ENCODE results near the gene RNASE2.
"Not testable (repeated sequence)": the region's sequence is repeated elsewhere in the genome, so short reads cannot be mapped to it uniquely, and the experiment has no call there.

The RNASE2 gene

DNA sequence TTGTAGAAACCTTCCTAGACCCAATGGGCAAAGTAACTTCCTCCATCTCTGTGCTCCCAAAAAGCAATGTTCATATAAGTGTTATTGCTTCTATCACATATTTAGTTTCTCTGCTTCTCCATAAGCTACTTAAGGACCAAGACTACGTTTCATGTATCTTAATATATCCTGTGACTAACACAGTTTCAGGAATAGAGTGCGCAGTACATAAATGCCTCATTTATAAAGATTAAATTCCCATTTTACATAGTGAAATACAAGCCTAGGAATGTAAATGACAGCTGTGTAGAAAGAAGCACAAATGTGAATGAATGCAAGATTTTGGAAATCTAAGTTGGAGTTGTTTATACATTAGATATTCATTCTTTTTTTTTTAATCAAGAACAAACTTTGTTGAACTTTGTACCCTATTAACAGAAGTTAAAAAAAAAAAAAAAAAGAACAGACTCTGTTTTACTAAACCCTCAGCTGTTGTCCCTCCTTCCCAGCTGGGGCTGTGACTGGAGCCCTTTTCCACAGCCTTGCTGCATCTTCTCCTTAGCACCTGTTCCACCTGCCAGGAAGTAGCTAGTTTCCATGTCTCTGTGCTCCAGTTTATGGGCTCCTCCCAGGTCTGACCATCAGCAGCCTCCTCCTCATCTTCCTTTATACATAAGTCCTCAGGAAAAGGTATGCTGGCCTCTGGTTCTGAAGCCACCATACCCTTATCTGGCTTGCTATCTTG is 27.5 kb downstream of the RNASE2 start:
- peaks cover 6% of the 10 kb centered on the region for H3K27me3 ChIP-seq
- no peaks in the 10 kb centered on the region for H3K36me3 ChIP-seq
- H3K9me3 ChIP-seq = no peaks in the 10 kb centered on the region
- H3K4me1 ChIP-seq = no peaks in the 10 kb centered on the region
- TF ChIP-seq, protein P1, sequence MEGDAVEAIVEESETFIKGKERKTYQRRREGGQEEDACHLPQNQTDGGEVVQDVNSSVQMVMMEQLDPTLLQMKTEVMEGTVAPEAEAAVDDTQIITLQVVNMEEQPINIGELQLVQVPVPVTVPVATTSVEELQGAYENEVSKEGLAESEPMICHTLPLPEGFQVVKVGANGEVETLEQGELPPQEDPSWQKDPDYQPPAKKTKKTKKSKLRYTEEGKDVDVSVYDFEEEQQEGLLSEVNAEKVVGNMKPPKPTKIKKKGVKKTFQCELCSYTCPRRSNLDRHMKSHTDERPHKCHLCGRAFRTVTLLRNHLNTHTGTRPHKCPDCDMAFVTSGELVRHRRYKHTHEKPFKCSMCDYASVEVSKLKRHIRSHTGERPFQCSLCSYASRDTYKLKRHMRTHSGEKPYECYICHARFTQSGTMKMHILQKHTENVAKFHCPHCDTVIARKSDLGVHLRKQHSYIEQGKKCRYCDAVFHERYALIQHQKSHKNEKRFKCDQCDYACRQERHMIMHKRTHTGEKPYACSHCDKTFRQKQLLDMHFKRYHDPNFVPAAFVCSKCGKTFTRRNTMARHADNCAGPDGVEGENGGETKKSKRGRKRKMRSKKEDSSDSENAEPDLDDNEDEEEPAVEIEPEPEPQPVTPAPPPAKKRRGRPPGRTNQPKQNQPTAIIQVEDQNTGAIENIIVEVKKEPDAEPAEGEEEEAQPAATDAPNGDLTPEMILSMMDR (IDR thresholded peaks at IDR 0.05; ENCODE audit: low read depth, low read length) = no peak
- no peak for DNase-seq
- no peak overlapping the region for H3K4me3 ChIP-seq (ENCODE audit: low read depth, low read length)

DNA sequence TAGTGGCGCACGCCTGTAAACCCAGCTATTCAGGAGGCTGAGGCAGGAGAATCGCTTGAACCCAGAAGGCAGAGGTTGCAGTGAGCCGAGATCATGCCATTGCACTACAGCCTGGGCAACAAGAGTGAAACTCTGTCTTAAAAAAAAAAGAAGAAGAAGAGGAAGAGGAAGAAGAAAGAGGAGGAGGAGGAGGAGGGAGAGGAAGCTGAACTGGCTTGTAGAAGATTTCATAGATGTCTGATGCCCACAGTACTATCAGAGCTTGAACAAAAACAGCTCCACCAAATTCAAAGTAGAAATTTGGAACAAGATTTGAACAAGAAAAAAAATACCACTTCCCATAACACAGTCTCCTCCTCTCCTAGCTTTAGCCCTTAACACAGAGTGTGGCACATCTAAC is 30.4 kb downstream of the RNASE2 start:
- DNase-seq; H3K9me3 ChIP-seq; H3K4me3 ChIP-seq (ENCODE audit: low read depth, low read length); H3K36me3 ChIP-seq; H3K27me3 ChIP-seq; H3K4me1 ChIP-seq: not testable (repeated sequence)

DNA sequence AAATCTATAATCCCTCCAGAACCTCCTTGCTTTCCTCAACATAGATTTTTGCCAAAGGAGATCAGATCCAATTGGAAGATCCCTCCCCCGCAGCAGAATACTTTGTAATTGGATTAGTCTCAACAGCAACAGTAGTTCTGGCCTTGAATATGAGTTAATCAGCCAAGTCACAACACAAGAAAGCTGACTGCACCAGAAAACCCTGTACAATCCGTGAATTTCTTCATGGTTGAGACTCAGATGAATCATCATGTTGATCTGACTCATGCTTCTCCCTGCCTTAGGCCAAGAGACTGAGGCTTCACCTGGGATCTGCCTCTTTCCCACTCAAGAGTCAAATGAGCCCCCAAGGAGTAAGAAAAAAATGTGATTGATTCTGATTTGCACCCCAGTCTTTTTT is 31.5 kb downstream of the RNASE2 start:
- Histone ChIP-seq H3K27me3 (peaks cover 6% of the 10 kb centered on the region), H3K36me3 (peaks cover 3% of the 10 kb centered on the region), H3K4me1 (no peaks in the 10 kb centered on the region), H3K4me3 (ENCODE audit: low read depth, low read length) (no peak overlapping the region), H3K9me3 (no peaks in the 10 kb centered on the region)
- TF ChIP-seq, protein P1 (IDR thresholded peaks at IDR 0.05; ENCODE audit: low read depth, low read length) = no peak
- DNase-seq = no peak

DNA sequence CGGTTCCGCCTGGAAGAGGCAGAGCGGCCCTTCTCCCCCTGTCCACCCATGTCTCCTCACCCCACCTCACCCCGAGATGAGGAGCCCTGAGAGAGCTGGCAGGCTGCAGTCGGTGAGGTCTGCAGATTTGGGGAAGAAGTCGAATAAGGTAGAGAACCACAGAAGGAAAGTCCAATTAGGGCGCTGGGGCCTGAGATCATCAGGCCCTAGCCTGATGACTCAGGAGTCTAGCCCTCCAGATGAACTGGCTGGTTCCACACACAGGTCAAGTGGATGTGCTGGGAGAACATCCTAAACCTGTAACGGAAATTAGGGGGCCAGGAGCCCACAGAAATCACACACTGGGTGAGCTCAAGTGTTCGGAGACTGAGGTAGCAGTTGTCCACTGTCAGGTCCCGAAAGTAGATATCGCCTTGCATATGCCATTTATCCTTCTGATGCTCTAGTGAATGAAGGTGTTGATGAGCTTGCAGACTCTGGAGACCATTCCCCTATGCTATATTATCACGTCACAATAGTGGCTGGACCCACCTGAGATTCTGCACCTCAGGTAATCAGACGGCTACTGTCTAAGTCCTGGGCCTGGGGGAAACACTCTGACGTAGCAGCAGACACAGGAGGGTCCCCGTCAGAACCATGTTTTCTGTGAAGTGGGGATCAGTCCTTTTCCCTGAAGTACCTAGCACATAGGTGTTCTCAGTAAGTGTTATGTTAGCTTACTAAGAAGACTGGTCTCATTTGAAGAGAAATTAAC is 33.6 kb downstream of the RNASE2 start:
- no peaks in the 10 kb centered on the region for H3K27me3 ChIP-seq
- H3K36me3 ChIP-seq = peaks cover 19% of the 10 kb centered on the region
- H3K4me3 ChIP-seq (ENCODE audit: low read depth, low read length) = peak overlapping the region; percentile 90
- no peak for DNase-seq
- H3K4me1 ChIP-seq = no peaks in the 10 kb centered on the region
- TF ChIP-seq, protein P1 (IDR thresholded peaks at IDR 0.05; ENCODE audit: low read depth, low read length) = no peak
- no peaks in the 10 kb centered on the region for H3K9me3 ChIP-seq

DNA sequence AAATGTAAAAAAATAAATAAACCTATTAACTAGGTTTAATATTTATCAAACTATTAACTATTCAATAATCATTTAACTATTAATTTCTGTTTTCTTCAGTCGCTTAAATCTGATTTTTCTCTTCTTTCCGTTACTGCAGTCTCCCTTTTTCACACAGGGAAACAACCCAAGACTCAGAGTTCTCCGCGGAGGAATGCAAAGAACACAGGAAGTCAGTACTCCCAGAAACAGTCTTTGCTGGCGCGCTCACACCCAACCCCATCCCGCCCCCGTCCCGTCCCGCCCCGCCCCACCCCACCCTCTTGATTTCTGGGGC is 34.1 kb downstream of the RNASE2 start:
- DNase-seq = no peak
- TF ChIP-seq, protein P1 (IDR thresholded peaks at IDR 0.05; ENCODE audit: low read depth, low read length) = no peak
- no peaks in the 10 kb centered on the region for H3K27me3 ChIP-seq
- H3K4me3 ChIP-seq (ENCODE audit: low read depth, low read length) = peak overlapping the region; percentile 90
- H3K36me3 ChIP-seq = peaks cover 21% of the 10 kb centered on the region
- no peaks in the 10 kb centered on the region for H3K4me1 ChIP-seq
- no peaks in the 10 kb centered on the region for H3K9me3 ChIP-seq

DNA sequence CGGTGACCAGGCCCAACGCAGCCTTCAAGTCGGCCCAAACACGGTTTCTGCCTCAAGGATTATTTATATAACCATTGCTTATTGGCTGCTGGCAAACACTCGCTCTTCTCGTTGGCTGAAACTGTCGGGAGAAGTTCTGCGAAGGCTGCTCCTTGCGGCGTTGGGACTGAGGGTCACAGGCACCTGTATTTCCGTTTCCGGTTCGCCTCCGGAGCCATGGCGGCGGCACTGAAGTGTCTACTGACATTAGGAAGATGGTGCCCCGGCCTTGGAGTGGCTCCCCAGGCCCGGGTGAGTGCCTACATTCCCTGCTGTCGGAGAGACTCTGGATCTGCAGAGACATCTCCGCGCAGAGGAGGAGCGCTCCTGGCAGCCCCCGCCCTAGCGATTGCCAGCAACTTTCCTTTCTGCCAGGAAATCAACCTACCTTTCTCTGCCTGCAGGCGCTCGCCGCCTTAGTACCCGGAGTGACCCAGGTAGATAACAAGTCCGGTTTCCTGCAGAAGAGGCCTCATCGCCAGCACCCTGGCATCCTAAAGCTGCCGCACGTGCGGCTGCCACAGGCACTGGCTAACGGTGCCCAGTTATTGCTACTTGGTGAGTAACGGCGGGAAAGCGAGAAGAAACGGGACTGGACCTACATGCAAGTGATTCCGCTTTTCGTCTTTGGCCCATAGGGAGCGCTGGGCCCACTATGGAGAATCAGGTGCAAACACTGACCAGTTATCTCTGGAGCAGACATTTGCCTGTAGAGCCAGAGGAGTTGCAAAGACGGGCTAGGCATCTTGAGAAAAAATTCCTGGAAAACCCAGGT is 34.7 kb downstream of the RNASE2 start, which contains the start of gene METTL17:
Gene METTL17, plus strand, starts transcription at position 194 of the 814 bp plus-strand sequence. Its CDS starts 23 bp downstream, at position 217.
- no peaks in the 10 kb centered on the region for H3K4me1 ChIP-seq
- no peaks in the 10 kb centered on the region for H3K9me3 ChIP-seq
- TF ChIP-seq, protein P1 (IDR thresholded peaks at IDR 0.05; ENCODE audit: low read depth, low read length) = peak; percentile 61
- peak within 1 kb of the TSS; percentile 90 for H3K4me3 ChIP-seq (ENCODE audit: low read depth, low read length)
- peaks cover 27% of the 10 kb centered on the region for H3K36me3 ChIP-seq
- no peaks in the 10 kb centered on the region for H3K27me3 ChIP-seq
- peak; percentile 91 for DNase-seq
